Neural cell (in vitro differentiated cells): ENCODE data around the gene BLTP1.
"Not testable (repeated sequence)": the region's sequence is repeated elsewhere in the genome, so short reads cannot be mapped to it uniquely, and the experiment has no call there.

Experiments
- EP300 ChIP-seq: fragments of 450-650 bp; conservative IDR thresholded peaks from 2 replicates; pipeline ENCODE4 v1.6.1; 2014; ENCODE audit warnings: antibody characterized with exemption, mild to moderate bottlenecking, moderate library complexity; ENCODE audit not compliant: poor library complexity, severe bottlenecking
- EZH2 ChIP-seq: fragments of 200-600, 300-800 bp; shearing (Covaris generic), sonication (generic); IDR thresholded peaks from 2 replicates; pipeline ENCODE4 v1.6.1; 2014; ENCODE audit warnings: antibody characterized with exemption, low read length, borderline replicate concordance, mild to moderate bottlenecking; ENCODE audit not compliant: insufficient read depth, poor library complexity, severe bottlenecking
- MXI1 ChIP-seq: fragments of 450-650 bp; conservative IDR thresholded peaks from 2 replicates; pipeline ENCODE4 v1.6.1; 2014; ENCODE audit warnings: antibody characterized with exemption, mild to moderate bottlenecking; ENCODE audit not compliant: poor library complexity, severe bottlenecking
- RAD21 ChIP-seq: fragments of 450-650 bp; conservative IDR thresholded peaks from 2 replicates; pipeline ENCODE4 v1.6.1; 2014; ENCODE audit warnings: antibody characterized with exemption, mild to moderate bottlenecking, moderate library complexity
- TAF1 ChIP-seq: IDR thresholded peaks from 2 replicates; pipeline ENCODE4 v1.6.1; 2012; ENCODE audit warnings: low read depth
- TF ChIP-seq, protein P1 (sequence below): fragments of 450-650 bp; IDR thresholded peaks from 2 replicates; pipeline ENCODE4 v1.5.1; 2014; ENCODE audit warnings: antibody characterized with exemption, mild to moderate bottlenecking, moderate library complexity; ENCODE audit not compliant: poor library complexity, severe bottlenecking

DNA sequence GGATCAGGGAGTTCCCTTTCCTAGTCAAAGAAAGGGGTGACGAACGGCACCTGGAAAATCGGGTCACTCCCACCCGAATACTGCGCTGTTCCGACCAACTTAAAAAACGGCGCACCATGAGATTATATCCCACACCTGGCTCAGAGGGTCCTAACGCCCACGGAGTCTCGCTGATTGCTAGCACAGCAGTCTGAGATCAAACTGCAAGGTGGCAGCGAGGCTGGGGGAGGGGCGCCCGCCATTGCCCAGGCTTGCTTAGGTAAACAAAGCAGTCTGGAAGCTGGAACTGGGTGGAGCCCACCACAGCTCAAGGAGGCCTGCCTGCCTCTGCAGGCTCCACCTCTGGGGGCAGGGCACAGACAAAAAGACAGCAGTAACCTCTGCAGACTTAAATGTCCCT, 41.8 kb upstream of the BLTP1 start:
- TF ChIP-seq, protein P1, sequence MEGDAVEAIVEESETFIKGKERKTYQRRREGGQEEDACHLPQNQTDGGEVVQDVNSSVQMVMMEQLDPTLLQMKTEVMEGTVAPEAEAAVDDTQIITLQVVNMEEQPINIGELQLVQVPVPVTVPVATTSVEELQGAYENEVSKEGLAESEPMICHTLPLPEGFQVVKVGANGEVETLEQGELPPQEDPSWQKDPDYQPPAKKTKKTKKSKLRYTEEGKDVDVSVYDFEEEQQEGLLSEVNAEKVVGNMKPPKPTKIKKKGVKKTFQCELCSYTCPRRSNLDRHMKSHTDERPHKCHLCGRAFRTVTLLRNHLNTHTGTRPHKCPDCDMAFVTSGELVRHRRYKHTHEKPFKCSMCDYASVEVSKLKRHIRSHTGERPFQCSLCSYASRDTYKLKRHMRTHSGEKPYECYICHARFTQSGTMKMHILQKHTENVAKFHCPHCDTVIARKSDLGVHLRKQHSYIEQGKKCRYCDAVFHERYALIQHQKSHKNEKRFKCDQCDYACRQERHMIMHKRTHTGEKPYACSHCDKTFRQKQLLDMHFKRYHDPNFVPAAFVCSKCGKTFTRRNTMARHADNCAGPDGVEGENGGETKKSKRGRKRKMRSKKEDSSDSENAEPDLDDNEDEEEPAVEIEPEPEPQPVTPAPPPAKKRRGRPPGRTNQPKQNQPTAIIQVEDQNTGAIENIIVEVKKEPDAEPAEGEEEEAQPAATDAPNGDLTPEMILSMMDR, result not testable (repeated sequence)
- TF ChIP-seq MXI1, TAF1, EZH2, EP300, RAD21: not testable (repeated sequence)
